NB4 (cell line): ENCODE measurements around the gene IL17C.

Experiments used
- DNase-seq: peaks from one replicate; pipeline ENCODE4 v3.0.0; 2010; ENCODE audit warnings: low read depth
- H3K4me3 ChIP-seq: one replicate; pipeline ENCODE4 v1.5.1; 2011; ENCODE audit warnings: mild to moderate bottlenecking, low read depth, low read length, moderate library complexity
- CTCF ChIP-seq: IDR thresholded peaks from one replicate; pipeline ENCODE4 v1.5.1; 2012; ENCODE audit warnings: low read depth, low read length
- MAX ChIP-seq: IDR thresholded peaks from 2 replicates; pipeline ENCODE4 v1.6.1; 2011; ENCODE audit warnings: low read depth, low read length
- MYC ChIP-seq: IDR thresholded peaks from 2 replicates; pipeline ENCODE4 v1.6.1; 2011; ENCODE audit warnings: low read depth, low read length
- POLR2A ChIP-seq: IDR thresholded peaks from 2 replicates; pipeline ENCODE4 v1.6.1; 2011; ENCODE audit warnings: mild to moderate bottlenecking; ENCODE audit not compliant: insufficient read length; ENCODE audit errors: extremely low read depth

The IL17C gene

DNA sequence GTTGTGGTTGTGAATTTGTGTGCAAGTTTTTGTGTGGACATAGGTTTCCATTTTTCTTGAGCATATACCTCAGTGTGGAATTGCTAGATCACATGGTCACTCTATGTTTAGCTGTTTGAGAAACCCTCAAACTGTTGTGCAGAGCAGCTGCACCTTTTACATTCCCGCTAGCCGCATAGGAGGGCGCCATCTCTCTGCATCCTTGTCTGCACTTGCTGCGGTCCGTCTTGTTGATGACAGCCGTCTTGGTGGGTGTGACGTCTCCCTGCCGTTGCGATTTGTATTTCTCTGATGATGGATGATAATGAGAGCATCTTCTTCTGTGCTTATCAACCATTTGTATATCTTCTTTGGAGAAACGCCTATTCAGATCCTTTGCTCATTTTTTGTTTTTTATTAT, 25.1 kb upstream of the IL17C start:
- no peak for TF ChIP-seq POLR2A
- no peak for TF ChIP-seq MAX
- TF ChIP-seq CTCF, result no peak
- no peak for TF ChIP-seq MYC
- no peak overlapping the region for H3K4me3 ChIP-seq

GRCh38 chr16:88613911-88614817, 24.2 kb upstream of the IL17C start:
- DNase-seq, result no peak
- TF ChIP-seq POLR2A (no peak), MAX (no peak), MYC (no peak), CTCF (no peak)
- no peak overlapping the region for H3K4me3 ChIP-seq

More for the DNA sequence above, 25.1 kb upstream of the IL17C start:
- DNase-seq, result no peak

DNA sequence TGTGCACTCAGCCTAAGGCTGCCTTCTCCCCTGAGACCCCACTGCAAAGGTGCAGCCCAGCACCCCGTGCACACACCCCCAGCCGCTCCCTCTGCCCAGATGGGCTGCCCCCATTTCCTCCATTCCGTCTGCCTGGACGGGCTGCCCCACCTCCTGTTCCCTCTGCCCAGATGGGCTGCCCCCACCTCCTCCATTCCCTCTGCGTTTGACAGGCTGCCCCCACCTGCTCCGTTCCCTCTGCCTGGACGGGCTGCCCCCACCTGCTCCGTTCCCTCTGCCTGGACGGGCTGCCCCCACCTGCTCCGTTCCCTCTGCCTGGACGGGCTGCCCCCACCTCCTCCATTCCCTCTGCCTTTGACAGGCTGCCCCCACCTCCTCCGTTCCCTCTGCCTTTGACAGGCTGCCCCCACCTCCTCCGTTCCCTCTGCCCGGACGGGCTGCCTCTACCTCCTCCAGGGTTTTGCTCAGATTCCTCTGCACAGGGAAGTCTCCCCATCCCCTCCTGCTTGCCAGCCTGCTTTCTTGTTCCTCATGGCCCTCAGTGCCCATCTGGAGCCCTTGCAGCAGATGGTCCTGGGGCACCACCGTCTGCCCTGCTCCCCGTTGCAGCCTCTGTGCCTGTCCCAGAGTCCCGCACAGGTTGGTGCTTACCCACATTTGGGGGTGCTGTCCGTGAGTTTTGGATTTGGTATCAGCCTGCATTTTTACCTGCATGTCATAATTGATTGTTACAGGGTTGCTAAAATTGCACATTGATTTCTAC, 23.4 kb upstream of the IL17C start:
- TF ChIP-seq CTCF, result no peak
- no peak for TF ChIP-seq MYC
- TF ChIP-seq POLR2A, result no peak
- TF ChIP-seq MAX, result no peak
- DNase-seq, result no peak
- H3K4me3 ChIP-seq, result no peak overlapping the region

DNA sequence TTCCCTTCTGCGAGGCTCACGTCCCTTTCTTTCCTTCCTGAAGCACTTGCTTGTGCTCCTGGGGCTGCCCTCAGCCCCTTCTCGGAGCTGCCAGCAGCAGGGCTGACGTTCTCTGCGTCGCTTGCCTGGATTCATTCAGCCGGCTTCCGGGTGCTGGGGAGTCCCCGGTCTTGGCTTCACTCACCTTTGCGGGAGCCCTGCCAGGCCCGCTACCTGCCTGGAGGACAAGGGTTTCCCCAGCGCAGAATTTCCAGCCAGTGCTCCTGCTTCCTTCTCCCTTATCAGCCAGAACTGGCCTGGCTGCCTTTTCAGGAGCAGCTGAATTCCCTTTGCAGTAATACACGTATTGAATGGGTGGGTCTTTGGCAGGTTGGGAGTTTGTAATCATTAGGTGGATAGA, 22.1 kb upstream of the IL17C start:
- no peak for DNase-seq
- TF ChIP-seq CTCF (no peak), MYC (no peak), POLR2A (no peak), MAX (no peak)
- no peak overlapping the region for H3K4me3 ChIP-seq

- DNase-seq, result no peak
- TF ChIP-seq MAX (no peak), CTCF (no peak), MYC (no peak), POLR2A (no peak)
- no peak overlapping the region for H3K4me3 ChIP-seq
Observed at GRCh38 chr16:88616736-88617135, 21.6 kb upstream of the IL17C start.
